Measurements from ENCODE around the gene SOCS7. TPM values are rescaled to one million over a fixed set of nuclear protein-coding genes. Genes with fewer than 3 reads are reported as not detected.

The SOCS7 gene
- total RNA-seq, 1 donor from 2014 or later, result 17.8 TPM

DNA sequence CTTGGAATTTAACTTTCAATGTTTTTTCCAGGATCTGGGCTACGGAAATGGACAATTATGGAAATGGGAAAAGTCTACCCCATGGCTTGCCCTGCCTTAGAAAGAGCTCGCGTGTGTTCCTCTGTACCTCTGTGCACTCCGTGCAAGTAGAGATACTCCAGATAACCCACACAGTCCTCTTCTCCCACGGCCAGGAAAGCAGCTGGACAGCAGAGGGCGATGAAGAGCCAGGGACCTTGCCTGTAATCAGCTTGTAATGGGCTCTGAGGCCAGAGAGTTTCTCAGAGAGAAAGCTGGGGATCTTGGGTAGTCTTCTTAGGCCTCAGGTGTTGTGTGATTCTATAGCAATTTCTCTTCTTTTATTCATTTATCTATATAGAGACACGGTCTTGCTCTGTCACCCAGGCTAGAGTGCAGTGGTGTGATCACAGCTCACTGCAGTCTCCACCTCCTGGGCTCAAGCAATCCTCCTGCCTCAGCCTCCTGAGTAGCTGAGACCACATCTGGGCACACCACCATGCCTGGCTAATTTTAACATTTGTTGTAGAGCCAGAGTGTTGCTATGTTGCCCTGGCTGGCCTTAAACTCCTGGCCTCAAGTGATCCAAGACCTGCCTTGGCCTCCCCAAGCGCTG lies 2.4 kb upstream of the SOCS7 start:
- TF ChIP-seq EZH2 (IDR thresholded peaks at IDR 0.05), result no peak
- TF ChIP-seq, protein P1, sequence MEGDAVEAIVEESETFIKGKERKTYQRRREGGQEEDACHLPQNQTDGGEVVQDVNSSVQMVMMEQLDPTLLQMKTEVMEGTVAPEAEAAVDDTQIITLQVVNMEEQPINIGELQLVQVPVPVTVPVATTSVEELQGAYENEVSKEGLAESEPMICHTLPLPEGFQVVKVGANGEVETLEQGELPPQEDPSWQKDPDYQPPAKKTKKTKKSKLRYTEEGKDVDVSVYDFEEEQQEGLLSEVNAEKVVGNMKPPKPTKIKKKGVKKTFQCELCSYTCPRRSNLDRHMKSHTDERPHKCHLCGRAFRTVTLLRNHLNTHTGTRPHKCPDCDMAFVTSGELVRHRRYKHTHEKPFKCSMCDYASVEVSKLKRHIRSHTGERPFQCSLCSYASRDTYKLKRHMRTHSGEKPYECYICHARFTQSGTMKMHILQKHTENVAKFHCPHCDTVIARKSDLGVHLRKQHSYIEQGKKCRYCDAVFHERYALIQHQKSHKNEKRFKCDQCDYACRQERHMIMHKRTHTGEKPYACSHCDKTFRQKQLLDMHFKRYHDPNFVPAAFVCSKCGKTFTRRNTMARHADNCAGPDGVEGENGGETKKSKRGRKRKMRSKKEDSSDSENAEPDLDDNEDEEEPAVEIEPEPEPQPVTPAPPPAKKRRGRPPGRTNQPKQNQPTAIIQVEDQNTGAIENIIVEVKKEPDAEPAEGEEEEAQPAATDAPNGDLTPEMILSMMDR (IDR thresholded peaks at IDR 0.05), result peak; percentile 88
- Mint-ChIP-seq H3K4me1 (peaks cover 34% of the 10 kb centered on the region), H3K36me3 (peaks cover 3% of the 10 kb centered on the region), H3K9me3 (no peaks in the 10 kb centered on the region), H3K4me3 (peak overlapping the region; percentile 34), H3K27ac (peak overlapping the region; percentile 35), H3K27me3 (ENCODE audit: insufficient read depth, low read depth) (no peaks in the 10 kb centered on the region)
- H3K36me3 ChIP-seq, result no peaks in the 10 kb centered on the region
- H3K27me3 ChIP-seq, result no peaks in the 10 kb centered on the region
- H3K79me2 ChIP-seq (ENCODE audit: low read depth), result peaks cover 22% of the 10 kb centered on the region
- no peak overlapping the region for H3K27ac ChIP-seq
- peak; percentile 85 for DNase-seq (ENCODE audit: low spot score)
- no peak overlapping the region for H3K9ac ChIP-seq
- H3K4me1 ChIP-seq, result peaks cover 23% of the 10 kb centered on the region
- no peaks in the 10 kb centered on the region for H3K9me3 ChIP-seq (ENCODE audit: low read depth)
- H3K4me3 ChIP-seq, result no peak overlapping the region
- no peak overlapping the region for H3K4me2 ChIP-seq
- peak overlapping the region; percentile 11 for H2AFZ ChIP-seq (replicated peaks)
- H3F3A ChIP-seq (ENCODE audit: low read depth), result peaks cover 29% of the 10 kb centered on the region
- H4K20me1 ChIP-seq (ENCODE audit: low read depth), result peaks cover 17% of the 10 kb centered on the region

DNA sequence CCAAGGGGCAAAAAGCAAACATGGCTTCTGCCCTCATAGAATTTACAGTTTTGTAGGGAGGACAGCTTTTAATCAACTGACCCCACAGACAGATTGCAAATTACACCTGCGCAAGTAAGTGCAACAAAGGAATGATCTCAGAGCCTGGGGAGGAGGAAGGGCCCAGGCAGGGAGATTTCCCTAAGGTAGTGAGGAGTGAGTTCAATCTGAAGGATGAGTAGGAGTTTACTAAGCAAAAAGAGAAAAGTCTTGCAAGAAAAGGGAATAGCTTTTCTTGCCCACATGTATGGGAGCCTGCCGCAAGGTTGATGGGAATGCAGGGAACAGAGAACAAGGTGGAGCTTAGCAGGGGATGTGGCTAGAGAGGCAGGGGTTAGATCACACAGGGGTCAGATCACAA lies 1.6 kb upstream of the SOCS7 start:
- Histone ChIP-seq H3K27me3 (no peaks in the 10 kb centered on the region), H2AFZ (replicated peaks) (no peak overlapping the region), H3K4me1 (peaks cover 31% of the 10 kb centered on the region), H3K9me3 (ENCODE audit: low read depth) (no peaks in the 10 kb centered on the region), H3K9ac (no peak overlapping the region), H3K36me3 (no peaks in the 10 kb centered on the region), H3K4me3 (no peak overlapping the region), H3K79me2 (ENCODE audit: low read depth) (peaks cover 30% of the 10 kb centered on the region), H3K4me2 (no peak overlapping the region), H4K20me1 (ENCODE audit: low read depth) (peaks cover 25% of the 10 kb centered on the region), H3K27ac (no peak overlapping the region), H3F3A (ENCODE audit: low read depth) (peaks cover 29% of the 10 kb centered on the region)
- peaks cover 43% of the 10 kb centered on the region for H3K4me1 Mint-ChIP-seq
- peaks cover 3% of the 10 kb centered on the region for H3K36me3 Mint-ChIP-seq
- no peak for TF ChIP-seq EZH2phosphoT487 (IDR thresholded peaks at IDR 0.05)
- TF ChIP-seq EZH2 (IDR thresholded peaks at IDR 0.05), result no peak
- TF ChIP-seq, protein P1 (IDR thresholded peaks at IDR 0.05), result no peak
- peak overlapping the region; percentile 35 for H3K27ac Mint-ChIP-seq
- H3K27me3 Mint-ChIP-seq (ENCODE audit: insufficient read depth, low read depth), result no peaks in the 10 kb centered on the region
- DNase-seq (ENCODE audit: low spot score), result no peak
- H3K4me3 Mint-ChIP-seq, result peak overlapping the region; percentile 71
- H3K9me3 Mint-ChIP-seq, result no peaks in the 10 kb centered on the region

DNA sequence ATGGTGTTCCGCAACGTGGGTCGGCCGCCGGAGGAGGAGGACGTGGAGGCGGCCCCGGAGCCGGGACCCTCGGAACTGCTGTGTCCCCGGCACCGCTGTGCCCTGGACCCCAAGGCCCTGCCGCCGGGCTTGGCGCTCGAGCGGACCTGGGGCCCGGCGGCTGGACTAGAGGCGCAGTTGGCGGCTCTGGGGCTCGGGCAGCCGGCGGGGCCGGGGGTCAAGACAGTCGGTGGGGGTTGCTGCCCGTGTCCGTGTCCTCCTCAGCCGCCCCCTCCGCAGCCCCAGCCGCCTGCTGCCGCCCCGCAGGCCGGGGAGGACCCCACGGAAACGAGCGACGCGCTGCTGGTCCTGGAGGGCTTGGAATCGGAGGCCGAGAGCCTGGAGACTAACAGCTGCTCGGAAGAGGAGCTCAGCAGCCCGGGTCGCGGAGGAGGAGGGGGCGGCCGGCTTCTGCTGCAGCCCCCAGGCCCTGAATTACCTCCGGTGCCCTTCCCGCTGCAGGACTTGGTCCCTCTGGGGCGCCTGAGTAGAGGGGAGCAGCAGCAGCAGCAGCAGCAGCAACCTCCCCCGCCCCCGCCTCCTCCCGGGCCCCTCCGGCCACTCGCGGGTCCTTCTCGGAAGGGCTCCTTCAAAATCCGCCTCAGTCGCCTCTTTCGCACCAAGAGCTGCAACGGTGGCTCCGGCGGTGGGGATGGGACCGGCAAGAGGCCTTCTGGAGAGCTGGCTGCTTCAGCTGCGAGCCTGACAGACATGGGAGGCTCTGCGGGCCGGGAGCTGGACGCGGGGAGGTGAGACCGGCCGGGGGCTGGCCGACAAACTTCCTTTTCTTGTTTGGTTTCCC lies 821 bp downstream of the SOCS7 start:
- Mint-ChIP-seq H3K36me3 (peaks cover 3% of the 10 kb centered on the region), H3K9me3 (no peaks in the 10 kb centered on the region), H3K4me3 (peak overlapping the region; percentile 90), H3K4me1 (peaks cover 54% of the 10 kb centered on the region), H3K27ac (no peak overlapping the region), H3K27me3 (ENCODE audit: insufficient read depth, low read depth) (no peaks in the 10 kb centered on the region)
- Histone ChIP-seq H3K4me1 (peaks cover 32% of the 10 kb centered on the region), H3K36me3 (no peaks in the 10 kb centered on the region), H3K4me2 (peak overlapping the region; percentile 95), H3K27me3 (no peaks in the 10 kb centered on the region), H2AFZ (replicated peaks) (no peak overlapping the region), H3F3A (ENCODE audit: low read depth) (peaks cover 29% of the 10 kb centered on the region), H3K9ac (peak overlapping the region; percentile 78), H3K79me2 (ENCODE audit: low read depth) (peaks cover 54% of the 10 kb centered on the region), H3K9me3 (ENCODE audit: low read depth) (no peaks in the 10 kb centered on the region), H3K27ac (no peak overlapping the region), H4K20me1 (ENCODE audit: low read depth) (peaks cover 50% of the 10 kb centered on the region), H3K4me3 (peak overlapping the region; percentile 88)
- TF ChIP-seq, protein P1 (IDR thresholded peaks at IDR 0.05), result no peak
- TF ChIP-seq EZH2phosphoT487 (IDR thresholded peaks at IDR 0.05) (no peak), EZH2 (IDR thresholded peaks at IDR 0.05) (no peak)
- peak; percentile 58 for DNase-seq (ENCODE audit: low spot score)

All from neural progenitor cell (in vitro differentiated cells).